ENCODE data around the gene PBX3. TPM values are rescaled to one million over a fixed set of nuclear protein-coding genes. Genes with fewer than 3 reads are reported as not detected.

The PBX3 gene
- total RNA-seq, 6 experiments from 2014 or later, result 13.0 to 20.2 (median 15.0) TPM

GRCh38 chr9:125825762-125826161, 78.6 kb downstream of the PBX3 start:
- TF ChIP-seq POLR2A (IDR thresholded peaks at IDR 0.05), result no peak
- no peak for TF ChIP-seq CTCF (IDR thresholded peaks at IDR 0.05)
- ATAC-seq (peak; percentile 61 to 83 (median 72)), DNase-seq (no peak)
- Histone ChIP-seq H3K4me1 (peaks cover 0 to 7% (median 0%) of the 10 kb centered on the region in 4 donors), H3K4me3 (no peak overlapping the region), H3K27me3 (no peaks in the 10 kb centered on the region), H3K36me3 (no peaks in the 10 kb centered on the region), H3K9me3 (no peaks in the 10 kb centered on the region), H3K27ac (peak overlapping the region in 2 of 3 donors; percentile 51 to 65)
- intact Hi-C loops (cut with DNase I), result no loop called here
- 20% methylated on average over 3 of the region's 3 CpGs for WGBS (ENCODE audit: insufficient coverage, low coverage, low lambda C conversion rate, missing lambda C conversion rate)

DNA sequence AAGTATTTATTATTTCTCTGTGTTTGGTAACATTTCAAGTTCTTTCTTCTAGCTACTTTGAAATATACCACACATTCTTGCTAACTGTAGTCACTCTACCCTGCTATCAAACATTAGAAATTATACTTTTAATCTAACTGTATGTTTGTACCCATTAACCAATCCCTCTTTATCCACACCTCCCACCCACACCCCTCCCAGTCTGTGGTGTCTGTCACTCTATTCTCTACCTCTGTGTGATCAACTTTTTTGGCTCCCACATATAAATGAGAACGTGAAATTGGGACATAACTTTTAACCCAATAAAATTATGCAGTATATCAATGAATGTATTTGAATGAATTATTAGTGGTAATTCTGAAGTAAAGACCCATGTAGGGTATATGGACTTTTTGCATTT, 79.7 kb downstream of the PBX3 start:
- intact Hi-C loops (cut with DNase I), result no loop called here
- Histone ChIP-seq H3K36me3 (no peaks in the 10 kb centered on the region), H3K27me3 (no peaks in the 10 kb centered on the region), H3K9me3 (no peaks in the 10 kb centered on the region), H3K27ac (no peak overlapping the region), H3K4me3 (no peak overlapping the region), H3K4me1 (peaks cover 0 to 7% (median 0%) of the 10 kb centered on the region in 4 donors)
- WGBS (ENCODE audit: insufficient coverage, low coverage, low lambda C conversion rate, missing lambda C conversion rate), result 46% methylated on average over 1 of the region's 1 CpG
- ATAC-seq, result no peak
- TF ChIP-seq POLR2A (IDR thresholded peaks at IDR 0.05) (no peak), CTCF (IDR thresholded peaks at IDR 0.05) (no peak)
- no peak for DNase-seq

DNA sequence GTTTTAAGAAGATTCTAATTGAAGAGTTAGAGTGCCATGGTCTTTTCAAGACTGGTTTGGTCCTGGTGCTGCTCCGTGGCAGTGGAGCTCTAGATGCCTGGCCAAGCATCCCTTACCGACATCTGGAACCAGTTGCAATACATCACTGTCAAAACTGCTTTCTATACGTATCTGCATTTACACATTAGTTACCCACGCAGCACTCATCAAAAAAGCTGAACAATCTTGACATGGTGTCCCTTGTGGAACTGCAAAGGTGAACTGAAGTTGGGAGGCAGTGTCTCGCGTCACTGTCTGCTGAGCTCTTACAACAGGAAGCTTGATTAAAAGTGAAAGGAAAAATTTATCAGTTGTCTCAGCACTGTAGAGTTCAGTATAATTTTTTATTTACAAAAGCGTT, 82.6 kb downstream of the PBX3 start:
- Histone ChIP-seq H3K4me3 (peak overlapping the region; percentile 10 to 34 (median 30)), H3K4me1 (peaks cover 0 to 5% (median 0%) of the 10 kb centered on the region in 4 donors), H3K27ac (peak overlapping the region; percentile 6 to 46 (median 35)), H3K9me3 (no peaks in the 10 kb centered on the region), H3K27me3 (no peaks in the 10 kb centered on the region), H3K36me3 (no peaks in the 10 kb centered on the region)
- TF ChIP-seq CTCF (IDR thresholded peaks at IDR 0.05) (no peak), POLR2A (IDR thresholded peaks at IDR 0.05) (no peak)
- DNase-seq (peak; percentile 43 to 59 (median 49)), ATAC-seq (peak; percentile 77 to 94 (median 92))
- WGBS (ENCODE audit: insufficient coverage, low coverage, low lambda C conversion rate, missing lambda C conversion rate), result 3% methylated on average over 7 of the region's 7 CpGs
- intact Hi-C loops (cut with DNase I), result no loop called here

- Histone ChIP-seq H3K36me3 (no peaks in the 10 kb centered on the region), H3K9me3 (no peaks in the 10 kb centered on the region), H3K4me1 (no peaks in the 10 kb centered on the region), H3K4me3 (no peak overlapping the region), H3K27me3 (no peaks in the 10 kb centered on the region), H3K27ac (no peak overlapping the region)
- no peak for ATAC-seq
- intact Hi-C loops (cut with DNase I), result no loop called here
- TF ChIP-seq POLR2A (IDR thresholded peaks at IDR 0.05) (no peak), CTCF (IDR thresholded peaks at IDR 0.05) (no peak)
- WGBS (ENCODE audit: insufficient coverage, low coverage, low lambda C conversion rate, missing lambda C conversion rate), result 79% methylated on average over 2 of the region's 2 CpGs
- no peak for DNase-seq
These were observed 83.9 kb downstream of the PBX3 start for GRCh38 chr9:125831054-125831453.

DNA sequence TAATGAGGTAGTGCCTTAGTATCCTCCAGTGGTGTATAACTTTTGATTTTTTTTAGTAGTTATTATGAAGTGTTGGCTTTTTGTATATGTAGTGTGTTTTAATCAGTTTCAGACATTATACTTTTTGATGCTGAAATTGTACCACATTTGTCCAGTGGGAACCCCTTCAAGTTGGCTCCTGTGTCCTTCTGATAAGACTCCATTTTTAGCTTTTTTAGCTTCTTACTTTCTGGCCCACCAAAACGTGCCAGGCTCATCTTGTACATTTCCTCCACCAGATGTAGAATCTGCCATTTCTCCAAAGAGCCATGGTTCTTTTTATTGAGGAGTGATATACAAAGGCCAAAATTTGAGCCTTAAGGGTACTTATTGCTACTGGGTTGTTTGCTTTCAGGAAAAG, 84.4 kb downstream of the PBX3 start:
- ATAC-seq (no peak), DNase-seq (no peak)
- no peaks in the 10 kb centered on the region for H3K9me3 ChIP-seq
- no peaks in the 10 kb centered on the region for H3K4me1 ChIP-seq
- WGBS (ENCODE audit: insufficient coverage, low coverage, low lambda C conversion rate, missing lambda C conversion rate), result 83% methylated on average over 1 of the region's 1 CpG
- TF ChIP-seq CTCF (IDR thresholded peaks at IDR 0.05), result no peak
- TF ChIP-seq POLR2A (IDR thresholded peaks at IDR 0.05), result no peak
- no peak overlapping the region for H3K27ac ChIP-seq
- no peaks in the 10 kb centered on the region for H3K36me3 ChIP-seq
- H3K27me3 ChIP-seq, result no peaks in the 10 kb centered on the region
- no peak overlapping the region for H3K4me3 ChIP-seq
- intact Hi-C loops (cut with DNase I), result no loop called here
